Measurements from ENCODE around the gene SMIM43.

GRCh38 chr4:121765368-121765705 lies 373 bp upstream of the SMIM43 start:
- TF ChIP-seq CTCF (IDR thresholded peaks at IDR 0.05; ENCODE audit: low read depth, low read length, missing input control) = no peak
- TF ChIP-seq SP1 (IDR thresholded peaks at IDR 0.05) = no peak
- no peak for TF ChIP-seq GABPA (IDR thresholded peaks at IDR 0.05 in 1 of 2, conservative IDR thresholded peaks at IDR 0.05 in 1 of 2)
- TF ChIP-seq FOXA1 (IDR thresholded peaks at IDR 0.05) = no peak
- TF ChIP-seq FOXA2 (IDR thresholded peaks at IDR 0.05) = no peak
- TF ChIP-seq YY1 (IDR thresholded peaks at IDR 0.05) = no peak
- TF ChIP-seq ATF3 (IDR thresholded peaks at IDR 0.05) = no peak
- TF ChIP-seq, protein P1, sequence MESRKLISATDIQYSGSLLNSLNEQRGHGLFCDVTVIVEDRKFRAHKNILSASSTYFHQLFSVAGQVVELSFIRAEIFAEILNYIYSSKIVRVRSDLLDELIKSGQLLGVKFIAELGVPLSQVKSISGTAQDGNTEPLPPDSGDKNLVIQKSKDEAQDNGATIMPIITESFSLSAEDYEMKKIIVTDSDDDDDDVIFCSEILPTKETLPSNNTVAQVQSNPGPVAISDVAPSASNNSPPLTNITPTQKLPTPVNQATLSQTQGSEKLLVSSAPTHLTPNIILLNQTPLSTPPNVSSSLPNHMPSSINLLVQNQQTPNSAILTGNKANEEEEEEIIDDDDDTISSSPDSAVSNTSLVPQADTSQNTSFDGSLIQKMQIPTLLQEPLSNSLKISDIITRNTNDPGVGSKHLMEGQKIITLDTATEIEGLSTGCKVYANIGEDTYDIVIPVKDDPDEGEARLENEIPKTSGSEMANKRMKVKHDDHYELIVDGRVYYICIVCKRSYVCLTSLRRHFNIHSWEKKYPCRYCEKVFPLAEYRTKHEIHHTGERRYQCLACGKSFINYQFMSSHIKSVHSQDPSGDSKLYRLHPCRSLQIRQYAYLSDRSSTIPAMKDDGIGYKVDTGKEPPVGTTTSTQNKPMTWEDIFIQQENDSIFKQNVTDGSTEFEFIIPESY (IDR thresholded peaks at IDR 0.05) = no peak
- no peak for TF ChIP-seq RAD21 (IDR thresholded peaks at IDR 0.05)
- TF ChIP-seq TAF1 (conservative IDR thresholded peaks at IDR 0.05) = no peak
- TF ChIP-seq REST (IDR thresholded peaks at IDR 0.05) = no peak

Measured in liver (tissue), 3 donors.